ENCODE results near the gene WAS. TPM values are rescaled to one million over a fixed set of nuclear protein-coding genes. Genes with fewer than 3 reads are reported as not detected.

Gene WAS
- polyA plus RNA-seq, 1 of the 3 experiments (the other 2 are of a cell fraction) = 0.30 TPM

- H3K9me2 ChIP-seq = no peaks in the 10 kb centered on the region
- peak overlapping the region; percentile 60 to 73 for H3K4me3 ChIP-seq (ENCODE audit: low read depth in 2 of 2, low read length in 1 of 2)
- peak overlapping the region; percentile 69 for H3K9ac ChIP-seq
- H3F3A ChIP-seq (replicated peaks; ENCODE audit: insufficient read depth) = no peaks in the 10 kb centered on the region
- peaks cover 0 to 7% of the 10 kb centered on the region in 2 experiments; a peak in 1 of 4 replicates for H3K4me1 ChIP-seq (ENCODE audit: control insufficient read depth in 1 of 2, insufficient read depth in 2 of 2, low read depth in 1 of 2, low read length in 1 of 2)
- H3K36me3 ChIP-seq (replicated peaks in 1 of 2; ENCODE audit: control insufficient read depth in 1 of 2, insufficient read depth in 2 of 2, low read length in 1 of 2) = no peaks in the 10 kb centered on the region
- H4K20me1 ChIP-seq (ENCODE audit: insufficient read depth) = no peaks in the 10 kb centered on the region
- CTCF ChIA-PET = interaction anchor here (0.6 kb wide), 1 partner anchor 129 kb away, joined by 3 read pairs; no protein-coding TSS in a partner anchor
- H3K79me2 ChIP-seq (ENCODE audit: insufficient read depth) = no peaks in the 10 kb centered on the region
- H3K4me2 ChIP-seq = peak overlapping the region; percentile 77
- peaks cover 7% of the 10 kb centered on the region; the same call in 1 of the 2 replicates for H3K27me3 ChIP-seq (ENCODE audit: insufficient read depth)
- POLR2A ChIA-PET = interaction anchor here (0.6 to 1.0 kb wide), 4 partner anchors 20 to 215 kb away, joined by 4 to 5 read pairs (median 4); partner anchors contain the start of gene SUV39H1
- TF ChIP-seq NRF1 (IDR thresholded peaks at IDR 0.05; ENCODE audit: low read depth, low read length) (peak; percentile 75), GABPA (IDR thresholded peaks at IDR 0.05; ENCODE audit: low read depth) (peak; percentile 25; the same call in 1 of the 2 replicates), NFIC (IDR thresholded peaks at IDR 0.05; ENCODE audit: borderline replicate concordance) (peak; percentile 32; the same call in 1 of the 2 replicates), POLR2AphosphoS5 (IDR thresholded peaks at IDR 0.05; ENCODE audit: low read depth, low read length) (peak; percentile 78), SIN3A (IDR thresholded peaks at IDR 0.05; ENCODE audit: borderline replicate concordance, low read depth, low read length) (0 out of 2 replicates have a peak, but pooled peaks have one; percentile 32), MXI1 (IDR thresholded peaks at IDR 0.05; ENCODE audit: low read depth, low read length) (0 out of 2 replicates have a peak, but pooled peaks have one; percentile 25), EP300 (IDR thresholded peaks at IDR 0.05; ENCODE audit: borderline replicate concordance in 1 of 2, low read depth in 1 of 2, low read length in 1 of 2) (no peak), IRF3 (IDR thresholded peaks at IDR 0.05; ENCODE audit: low read depth, low read length) (0 out of 2 replicates have a peak, but pooled peaks have one; percentile 21), TAF1 (IDR thresholded peaks at IDR 0.05; ENCODE audit: borderline replicate concordance, low read depth, low read length) (0 out of 2 replicates have a peak, but pooled peaks have one; percentile 21)
- TF ChIP-seq, protein P1, sequence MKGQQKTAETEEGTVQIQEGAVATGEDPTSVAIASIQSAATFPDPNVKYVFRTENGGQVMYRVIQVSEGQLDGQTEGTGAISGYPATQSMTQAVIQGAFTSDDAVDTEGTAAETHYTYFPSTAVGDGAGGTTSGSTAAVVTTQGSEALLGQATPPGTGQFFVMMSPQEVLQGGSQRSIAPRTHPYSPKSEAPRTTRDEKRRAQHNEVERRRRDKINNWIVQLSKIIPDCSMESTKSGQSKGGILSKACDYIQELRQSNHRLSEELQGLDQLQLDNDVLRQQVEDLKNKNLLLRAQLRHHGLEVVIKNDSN (IDR thresholded peaks at IDR 0.05; ENCODE audit: borderline replicate concordance, low read depth) = no peak
- H3K27ac ChIP-seq (ENCODE audit: low read depth in 2 of 2, low read length in 1 of 2) = peak overlapping the region; percentile 65 to 70
- peak; percentile 96 for DNase-seq
- 28% methylated on average over 5 of the region's 67 CpGs for WGBS (ENCODE audit: low lambda C conversion rate)
- peak overlapping the region; percentile 82 for H2AFZ ChIP-seq (ENCODE audit: low read depth)
- H3K9me3 ChIP-seq = no peaks in the 10 kb centered on the region
Measured at GRCh38 chrX:48676106-48676892, 7.3 kb upstream of the WAS start.

DNA sequence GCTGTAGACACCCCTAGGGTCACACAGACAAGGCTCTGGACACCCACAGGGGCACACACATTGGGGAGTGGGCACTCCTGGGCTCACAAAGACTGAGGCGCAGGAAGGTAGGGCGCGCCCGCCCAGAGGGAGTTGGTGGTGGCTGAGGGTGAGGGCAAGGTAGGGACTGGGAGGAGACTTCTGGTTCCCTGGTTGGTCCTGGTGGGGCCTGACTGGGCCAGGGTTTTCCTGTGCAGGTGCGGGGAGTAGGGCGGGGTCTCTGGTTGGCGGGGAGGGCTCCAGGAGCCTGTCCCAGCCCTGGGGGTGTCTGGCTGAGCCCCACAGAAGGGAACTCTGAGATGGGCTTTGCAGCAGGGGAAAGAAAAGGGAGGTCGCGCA lies 6.7 kb upstream of the WAS start:
- peak overlapping the region; percentile 60 to 73 for H3K4me3 ChIP-seq (ENCODE audit: low read depth in 2 of 2, low read length in 1 of 2)
- peak overlapping the region; percentile 77 for H3K4me2 ChIP-seq
- H3K4me1 ChIP-seq (ENCODE audit: control insufficient read depth in 1 of 2, insufficient read depth in 2 of 2, low read depth in 1 of 2, low read length in 1 of 2) = peaks cover 0 to 7% of the 10 kb centered on the region in 2 experiments; a peak in 1 of 4 replicates
- ChIA-PET CTCF (no interaction called here), POLR2A (interaction anchor here (0.6 to 1.0 kb wide), 2 partner anchors 60 to 104 kb away, joined by 4 to 5 read pairs; no protein-coding TSS in a partner anchor)
- H3F3A ChIP-seq (replicated peaks; ENCODE audit: insufficient read depth) = no peaks in the 10 kb centered on the region
- peak overlapping the region; percentile 69 for H3K9ac ChIP-seq
- H3K9me3 ChIP-seq = no peaks in the 10 kb centered on the region
- peak overlapping the region in 1 of 2 experiments; percentile 54; a peak in 1 of 4 replicates for H3K27ac ChIP-seq (ENCODE audit: low read depth in 2 of 2, low read length in 1 of 2)
- no peaks in the 10 kb centered on the region for H3K36me3 ChIP-seq (replicated peaks in 1 of 2; ENCODE audit: control insufficient read depth in 1 of 2, insufficient read depth in 2 of 2, low read length in 1 of 2)
- no peaks in the 10 kb centered on the region for H3K9me2 ChIP-seq
- no peak for DNase-seq
- H3K27me3 ChIP-seq (ENCODE audit: insufficient read depth) = peaks cover 7% of the 10 kb centered on the region; the same call in 1 of the 2 replicates
- 12% methylated on average over 8 of the region's 9 CpGs for WGBS (ENCODE audit: low lambda C conversion rate)
- H3K79me2 ChIP-seq (ENCODE audit: insufficient read depth) = no peaks in the 10 kb centered on the region
- peak overlapping the region; percentile 68 for H2AFZ ChIP-seq (ENCODE audit: low read depth)
- no peaks in the 10 kb centered on the region for H4K20me1 ChIP-seq (ENCODE audit: insufficient read depth)
- TF ChIP-seq MXI1 (IDR thresholded peaks at IDR 0.05; ENCODE audit: low read depth, low read length) = no peak
- TF ChIP-seq NRF1 (IDR thresholded peaks at IDR 0.05; ENCODE audit: low read depth, low read length) = no peak
- no peak for TF ChIP-seq IRF3 (IDR thresholded peaks at IDR 0.05; ENCODE audit: low read depth, low read length)
- no peak for TF ChIP-seq CTCF (IDR thresholded peaks at IDR 0.05)
- TF ChIP-seq, protein P2, sequence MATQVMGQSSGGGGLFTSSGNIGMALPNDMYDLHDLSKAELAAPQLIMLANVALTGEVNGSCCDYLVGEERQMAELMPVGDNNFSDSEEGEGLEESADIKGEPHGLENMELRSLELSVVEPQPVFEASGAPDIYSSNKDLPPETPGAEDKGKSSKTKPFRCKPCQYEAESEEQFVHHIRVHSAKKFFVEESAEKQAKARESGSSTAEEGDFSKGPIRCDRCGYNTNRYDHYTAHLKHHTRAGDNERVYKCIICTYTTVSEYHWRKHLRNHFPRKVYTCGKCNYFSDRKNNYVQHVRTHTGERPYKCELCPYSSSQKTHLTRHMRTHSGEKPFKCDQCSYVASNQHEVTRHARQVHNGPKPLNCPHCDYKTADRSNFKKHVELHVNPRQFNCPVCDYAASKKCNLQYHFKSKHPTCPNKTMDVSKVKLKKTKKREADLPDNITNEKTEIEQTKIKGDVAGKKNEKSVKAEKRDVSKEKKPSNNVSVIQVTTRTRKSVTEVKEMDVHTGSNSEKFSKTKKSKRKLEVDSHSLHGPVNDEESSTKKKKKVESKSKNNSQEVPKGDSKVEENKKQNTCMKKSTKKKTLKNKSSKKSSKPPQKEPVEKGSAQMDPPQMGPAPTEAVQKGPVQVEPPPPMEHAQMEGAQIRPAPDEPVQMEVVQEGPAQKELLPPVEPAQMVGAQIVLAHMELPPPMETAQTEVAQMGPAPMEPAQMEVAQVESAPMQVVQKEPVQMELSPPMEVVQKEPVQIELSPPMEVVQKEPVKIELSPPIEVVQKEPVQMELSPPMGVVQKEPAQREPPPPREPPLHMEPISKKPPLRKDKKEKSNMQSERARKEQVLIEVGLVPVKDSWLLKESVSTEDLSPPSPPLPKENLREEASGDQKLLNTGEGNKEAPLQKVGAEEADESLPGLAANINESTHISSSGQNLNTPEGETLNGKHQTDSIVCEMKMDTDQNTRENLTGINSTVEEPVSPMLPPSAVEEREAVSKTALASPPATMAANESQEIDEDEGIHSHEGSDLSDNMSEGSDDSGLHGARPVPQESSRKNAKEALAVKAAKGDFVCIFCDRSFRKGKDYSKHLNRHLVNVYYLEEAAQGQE (IDR thresholded peaks at IDR 0.05; ENCODE audit: low read depth, low read length) = no peak
